ENCODE results near the gene SPINK1.

The SPINK1 gene

GRCh38 chr5:147821766-147822165 lies 9.7 kb downstream of the SPINK1 start:
- H3F3A ChIP-seq (ENCODE audit: control insufficient read depth, insufficient read depth), result no peaks in the 10 kb centered on the region
- no peaks in the 10 kb centered on the region for H4K20me1 ChIP-seq (ENCODE audit: control insufficient read depth, insufficient read depth, low read depth, low read length)
- H3K4me3 ChIP-seq (ENCODE audit: low read length), result no peak overlapping the region
- H3K4me2 ChIP-seq (ENCODE audit: low read length), result no peak overlapping the region
- H3K27me3 ChIP-seq (ENCODE audit: control insufficient read depth, low read length), result peaks cover 7% of the 10 kb centered on the region; the same call in 1 of the 2 replicates
- no peaks in the 10 kb centered on the region for H3K36me3 ChIP-seq (ENCODE audit: control insufficient read depth, low read length)
- no peak overlapping the region for H3K27ac ChIP-seq (ENCODE audit: low read depth, low read length)
- H3K79me2 ChIP-seq (ENCODE audit: control insufficient read depth, low read length), result no peaks in the 10 kb centered on the region
- peaks cover 16% of the 10 kb centered on the region for H3K4me1 ChIP-seq (ENCODE audit: control insufficient read depth, low read length)
- no peak for TF ChIP-seq CTCF (IDR thresholded peaks at IDR 0.05; ENCODE audit: low read depth, low read length, poor library complexity, severe bottlenecking)
- no peak for TF ChIP-seq EZH2phosphoT487 (IDR thresholded peaks at IDR 0.05; ENCODE audit: borderline replicate concordance, low read length)
- H3K9me2 ChIP-seq (replicated peaks; ENCODE audit: control insufficient read depth, low read length), result no peaks in the 10 kb centered on the region
- H3K9me3 ChIP-seq (ENCODE audit: control insufficient read depth, insufficient read depth, low read length), result no peaks in the 10 kb centered on the region

DNA sequence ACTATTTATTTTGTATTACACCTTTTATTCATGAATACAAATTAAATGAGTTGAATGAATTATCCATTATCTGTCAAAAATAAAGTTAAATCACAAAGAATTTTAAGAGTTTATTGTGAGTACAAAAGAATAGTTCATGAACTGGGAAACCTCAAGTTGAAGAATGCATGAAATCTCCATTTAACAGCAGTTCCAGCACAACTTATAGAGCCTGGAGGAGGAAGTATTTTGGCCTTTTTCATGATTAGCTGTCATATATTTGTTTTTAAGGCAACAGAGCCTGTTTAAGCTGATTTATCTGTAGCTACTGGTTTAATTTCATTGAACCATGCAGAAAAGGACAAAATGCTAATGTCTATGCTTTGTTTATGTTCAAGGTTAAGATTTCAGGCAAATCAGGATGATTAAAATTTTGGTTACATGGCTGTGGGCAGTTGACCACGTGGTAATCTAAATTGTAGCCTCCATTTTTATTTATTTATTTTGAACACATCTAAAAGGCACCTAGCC lies 12.2 kb downstream of the SPINK1 start:
- H3K4me2 ChIP-seq (ENCODE audit: low read length), result no peak overlapping the region
- H3K79me2 ChIP-seq (ENCODE audit: control insufficient read depth, low read length), result no peaks in the 10 kb centered on the region
- no peaks in the 10 kb centered on the region for H4K20me1 ChIP-seq (ENCODE audit: control insufficient read depth, insufficient read depth, low read depth, low read length)
- H3K27ac ChIP-seq (ENCODE audit: low read depth, low read length), result no peak overlapping the region
- TF ChIP-seq EZH2phosphoT487 (IDR thresholded peaks at IDR 0.05; ENCODE audit: borderline replicate concordance, low read length), result no peak
- no peak for TF ChIP-seq CTCF (IDR thresholded peaks at IDR 0.05; ENCODE audit: low read depth, low read length, poor library complexity, severe bottlenecking)
- H3K4me3 ChIP-seq (ENCODE audit: low read length), result no peak overlapping the region
- no peaks in the 10 kb centered on the region for H3K9me3 ChIP-seq (ENCODE audit: control insufficient read depth, insufficient read depth, low read length)
- no peaks in the 10 kb centered on the region for H3K36me3 ChIP-seq (ENCODE audit: control insufficient read depth, low read length)
- no peaks in the 10 kb centered on the region for H3F3A ChIP-seq (ENCODE audit: control insufficient read depth, insufficient read depth)
- no peaks in the 10 kb centered on the region for H3K9me2 ChIP-seq (replicated peaks; ENCODE audit: control insufficient read depth, low read length)
- no peaks in the 10 kb centered on the region for H3K27me3 ChIP-seq (ENCODE audit: control insufficient read depth, low read length)
- H3K4me1 ChIP-seq (ENCODE audit: control insufficient read depth, low read length), result peaks cover 16% of the 10 kb centered on the region

DNA sequence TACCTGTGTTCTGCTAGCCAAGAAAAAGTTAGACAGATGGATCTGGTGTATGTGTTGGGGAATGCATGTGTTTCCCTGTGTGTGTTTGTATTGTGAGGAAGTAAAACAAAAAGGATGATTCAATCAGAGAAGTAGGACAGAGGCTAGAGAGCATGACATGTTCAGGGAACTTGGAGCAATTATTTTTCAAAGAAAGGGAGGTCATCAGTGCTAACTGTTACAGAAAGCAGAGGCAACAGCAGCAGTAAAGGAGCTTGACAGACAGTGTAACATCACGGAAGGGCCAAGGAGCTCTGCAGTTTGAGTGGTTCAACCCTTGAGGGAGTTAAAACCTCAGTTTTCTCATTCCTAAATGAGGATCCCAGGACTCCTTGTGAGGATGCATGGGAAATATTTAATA lies 13.2 kb downstream of the SPINK1 start:
- no peak overlapping the region for H3K4me2 ChIP-seq (ENCODE audit: low read length)
- no peak overlapping the region for H3K27ac ChIP-seq (ENCODE audit: low read depth, low read length)
- TF ChIP-seq EZH2phosphoT487 (IDR thresholded peaks at IDR 0.05; ENCODE audit: borderline replicate concordance, low read length) (no peak), CTCF (IDR thresholded peaks at IDR 0.05; ENCODE audit: low read depth, low read length, poor library complexity, severe bottlenecking) (no peak)
- no peaks in the 10 kb centered on the region for H4K20me1 ChIP-seq (ENCODE audit: control insufficient read depth, insufficient read depth, low read depth, low read length)
- H3F3A ChIP-seq (ENCODE audit: control insufficient read depth, insufficient read depth), result no peaks in the 10 kb centered on the region
- H3K27me3 ChIP-seq (ENCODE audit: control insufficient read depth, low read length), result no peaks in the 10 kb centered on the region
- H3K36me3 ChIP-seq (ENCODE audit: control insufficient read depth, low read length), result no peaks in the 10 kb centered on the region
- H3K4me1 ChIP-seq (ENCODE audit: control insufficient read depth, low read length), result peaks cover 16% of the 10 kb centered on the region
- no peaks in the 10 kb centered on the region for H3K9me2 ChIP-seq (replicated peaks; ENCODE audit: control insufficient read depth, low read length)
- H3K4me3 ChIP-seq (ENCODE audit: low read length), result no peak overlapping the region
- no peaks in the 10 kb centered on the region for H3K9me3 ChIP-seq (ENCODE audit: control insufficient read depth, insufficient read depth, low read length)
- H3K79me2 ChIP-seq (ENCODE audit: control insufficient read depth, low read length), result no peaks in the 10 kb centered on the region
